ENCODE data around the gene RNF123.
A peak's percentile ranks its signal among the peaks of the same experiment; 100 is the strongest.

Gene RNF123

GRCh38 chr3:49720855-49721595 lies 31.7 kb downstream of the RNF123 start:
- DNase-seq (ENCODE audit: low read depth): no peak
- no peak for TF ChIP-seq CTCF (conservative IDR thresholded peaks at IDR 0.05; ENCODE audit: low read depth, low read length)
- no peak overlapping the region for H3K4me3 ChIP-seq (ENCODE audit: low read depth, low read length)

DNA sequence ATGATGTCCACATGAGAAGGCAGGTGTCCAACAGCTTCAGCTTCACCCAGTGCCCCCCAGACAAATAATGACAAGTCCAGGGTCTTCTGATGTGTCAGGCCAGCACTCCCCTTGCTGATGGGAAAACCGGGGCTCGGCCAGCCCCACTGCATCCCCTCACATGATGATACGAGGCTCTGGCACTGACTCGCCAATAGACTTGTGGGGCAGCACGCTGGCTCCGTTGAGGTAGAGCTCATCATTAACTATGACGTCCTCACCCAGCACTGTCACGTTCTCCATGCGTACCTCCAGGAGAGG lies 32.2 kb downstream of the RNF123 start:
- DNase-seq (ENCODE audit: low read depth): no peak
- no peak for TF ChIP-seq CTCF (conservative IDR thresholded peaks at IDR 0.05; ENCODE audit: low read depth, low read length)
- H3K4me3 ChIP-seq (ENCODE audit: low read depth, low read length): no peak overlapping the region

DNA sequence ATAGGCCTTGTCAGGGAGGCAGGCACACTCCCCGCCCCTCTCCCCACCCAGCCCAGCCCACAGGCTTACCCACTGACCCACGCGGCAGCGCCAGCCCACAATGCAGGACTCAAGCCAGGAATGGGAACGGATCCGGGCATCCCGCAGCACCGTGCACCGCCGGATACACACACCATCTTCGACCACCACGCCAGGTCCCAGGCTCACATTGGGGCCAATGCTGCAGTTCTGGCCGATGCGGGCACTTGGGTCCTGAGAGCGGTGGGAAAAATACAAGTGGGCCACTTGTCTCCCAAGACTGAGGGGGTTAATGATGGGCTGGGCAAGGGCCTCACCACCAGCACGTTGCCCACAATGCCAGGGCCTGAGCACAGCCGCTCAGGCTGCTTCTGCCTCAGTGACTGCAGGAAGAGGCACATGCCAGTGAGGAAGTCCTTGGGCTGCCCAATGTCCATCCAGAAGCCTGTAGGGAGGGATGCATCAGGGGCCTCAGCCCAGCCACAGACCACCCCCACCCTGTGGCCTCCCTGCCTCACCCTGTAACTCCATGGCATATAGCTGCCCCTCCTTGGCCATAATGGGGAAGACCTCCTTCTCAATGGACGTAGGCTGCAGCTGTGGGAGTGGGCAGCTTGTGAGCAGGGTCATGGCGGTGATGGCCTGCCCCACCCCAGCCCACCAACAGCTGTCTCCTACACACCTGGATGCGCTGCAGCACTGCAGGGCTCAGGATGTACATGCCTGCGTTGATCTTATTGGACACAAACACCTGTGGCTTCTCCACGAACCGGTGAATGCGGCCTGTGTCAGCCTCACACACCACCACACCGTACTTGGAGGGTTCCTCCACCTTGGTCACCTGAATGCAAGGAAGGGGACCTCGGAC lies 32.8 kb downstream of the RNF123 start:
- H3K4me3 ChIP-seq (ENCODE audit: low read depth, low read length): peak overlapping the region; percentile 79
- TF ChIP-seq CTCF (conservative IDR thresholded peaks at IDR 0.05; ENCODE audit: low read depth, low read length): no peak
- DNase-seq (ENCODE audit: low read depth): no peak

GRCh38 chr3:49722896-49723295 lies 33.5 kb downstream of the RNF123 start:
- H3K4me3 ChIP-seq (ENCODE audit: low read depth, low read length): peak overlapping the region; percentile 79
- no peak for TF ChIP-seq CTCF (conservative IDR thresholded peaks at IDR 0.05; ENCODE audit: low read depth, low read length)
- no peak for DNase-seq (ENCODE audit: low read depth)

DNA sequence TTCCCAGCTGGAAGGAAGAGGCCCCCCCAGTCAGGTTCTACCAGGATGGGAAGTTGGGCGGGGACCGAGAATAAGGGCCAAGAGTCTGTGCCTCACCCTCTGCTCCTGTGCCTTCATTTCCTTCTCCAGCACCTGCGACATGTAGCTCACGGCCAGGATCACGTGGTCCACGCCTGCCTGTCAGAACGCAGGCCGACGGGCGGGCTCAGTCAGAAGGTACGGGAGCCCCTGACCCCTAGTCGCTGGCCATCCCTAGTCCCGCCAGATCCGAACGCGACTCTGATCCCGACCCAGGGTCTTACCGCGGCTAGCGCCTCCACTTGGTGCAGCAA lies 33.9 kb downstream of the RNF123 start:
- H3K4me3 ChIP-seq (ENCODE audit: low read depth, low read length): peak overlapping the region; percentile 79
- DNase-seq (ENCODE audit: low read depth): peak; percentile 56
- peak; percentile 6 for TF ChIP-seq CTCF (conservative IDR thresholded peaks at IDR 0.05; ENCODE audit: low read depth, low read length)

DNA sequence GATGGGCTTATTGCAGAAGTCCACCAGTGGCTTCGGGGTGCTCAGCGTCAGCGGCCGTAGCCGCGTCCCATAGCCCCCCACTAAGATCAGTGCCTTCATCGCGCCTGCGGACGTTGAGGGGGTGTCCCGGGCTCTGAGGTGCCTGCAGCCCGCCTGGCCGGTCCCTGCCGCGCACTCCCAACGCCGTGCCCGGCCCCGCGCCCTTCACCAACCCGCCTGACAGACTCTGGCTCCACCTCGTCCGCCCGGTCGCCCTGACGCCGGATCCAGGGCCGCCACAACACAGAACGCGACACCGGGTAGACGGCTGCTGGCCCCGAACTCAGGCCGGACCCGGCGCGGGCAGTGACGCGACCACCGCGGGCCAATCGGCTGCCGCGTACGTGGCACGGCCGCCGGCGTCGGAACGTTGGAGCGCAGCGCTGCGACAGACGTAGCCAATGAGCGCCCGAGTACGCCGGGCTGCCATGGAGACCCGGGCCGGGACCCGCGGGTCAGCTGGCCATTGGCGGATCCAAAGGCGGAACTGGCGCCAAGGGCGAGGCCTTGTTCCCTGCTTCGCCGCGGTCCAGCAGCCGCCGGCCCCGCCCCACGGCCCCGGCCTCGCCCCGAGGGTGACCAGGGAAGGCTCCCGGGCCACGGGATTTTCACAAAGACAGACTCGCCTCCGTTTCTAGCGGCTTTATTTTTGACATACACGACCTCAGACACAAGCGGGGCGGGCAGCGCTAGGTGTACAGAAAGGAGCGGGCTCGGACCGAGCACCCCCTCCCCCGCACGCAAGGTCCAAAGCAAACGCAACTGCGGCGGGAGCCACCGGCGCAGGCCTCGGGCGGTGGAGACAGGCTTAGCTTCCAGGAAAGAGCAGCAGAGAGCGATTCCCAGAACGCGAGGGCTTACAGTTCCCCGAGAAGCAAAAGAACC lies 34.5 kb downstream of the RNF123 start, which contains the start of gene GMPPB:
TSS of gene GMPPB (minus strand) at position 324 of the 924 bp plus-strand sequence. CDS start at position 99, 225 bp downstream.
- DNase-seq (ENCODE audit: low read depth): peak; percentile 98
- peak within 1 kb of the TSS; percentile 79 for H3K4me3 ChIP-seq (ENCODE audit: low read depth, low read length)
- TF ChIP-seq CTCF (conservative IDR thresholded peaks at IDR 0.05; ENCODE audit: low read depth, low read length): no peak
